Kidney (tissue), 14 donors: ENCODE measurements around the gene BCL2A1. TPM values are rescaled to one million over a fixed set of nuclear protein-coding genes. Genes with fewer than 3 reads are reported as not detected.

Experiments used
- DNase-seq, 5 donors: peaks; one replicate each; pipeline ENCODE4 v3.0.0-alpha.2; 2013 to 2020
- FAIRE-seq: peaks from 2 replicates; lab custom pipeline; 2012; peaks lifted over from hg19 to GRCh38; lab: Jason Lieb, UNC
- H3K27ac ChIP-seq, 2 donors: one replicate each; pipeline ENCODE4 v1.7.0; 2013; ENCODE audit warnings: low read depth in 2 of 2, low read length in 2 of 2, inconsistent platforms in 1 of 2
- H3K27me3 ChIP-seq: one replicate; pipeline ENCODE4 v1.7.1; 2013; ENCODE audit warnings: low read length, inconsistent platforms; ENCODE audit not compliant: control insufficient read depth, insufficient read depth
- H3K36me3 ChIP-seq, 3 donors: one replicate each; pipeline versions ENCODE4 v1.7.0 to v1.7.1; 2013; ENCODE audit warnings: low read length in 3 of 3, control low read depth in 1 of 3, inconsistent platforms in 1 of 3; ENCODE audit not compliant: insufficient read depth in 3 of 3, control insufficient read depth in 2 of 3
- H3K4me1 ChIP-seq, 3 donors: one replicate each; pipeline versions ENCODE4 v1.7.0 to v1.7.1; 2013; ENCODE audit warnings: low read length in 3 of 3, inconsistent platforms in 1 of 3, low read depth in 1 of 3; ENCODE audit not compliant: control insufficient read depth in 2 of 3, insufficient read depth in 2 of 3
- H3K4me3 ChIP-seq, 3 donors: one replicate each; pipeline versions ENCODE4 v1.7.0 to v1.8.1; 2013; ENCODE audit warnings: low read length in 3 of 3, control low read depth in 1 of 3, inconsistent platforms in 1 of 3
- H3K9ac ChIP-seq, 3 donors: one replicate each; pipeline versions ENCODE4 v1.7.0 to v1.7.1; 2013; ENCODE audit warnings: low read length in 3 of 3, control low read depth in 1 of 3, inconsistent platforms in 1 of 3
- H3K9me3 ChIP-seq, 3 donors: one replicate each; pipeline versions ENCODE4 v1.7.0 to v1.7.1; 2013; ENCODE audit warnings: low read length in 3 of 3, control low read depth in 1 of 3, inconsistent platforms in 1 of 3; ENCODE audit not compliant: control insufficient read depth in 2 of 3, insufficient read depth in 1 of 3
- CTCF ChIP-seq: IDR thresholded peaks from 3 replicates; pipeline ENCODE4 v1.5.1; 2012; ENCODE audit warnings: mild to moderate bottlenecking, moderate library complexity, borderline replicate concordance; ENCODE audit not compliant: insufficient read depth; ENCODE audit errors: extremely low read depth
- intact Hi-C: fragments of 100-400 bp; cut with DNase I; formaldehyde crosslinking; loops from one replicate; pipeline ENCODE4 v1.11.1; 2022
- polyA plus RNA-seq: library from polyadenylated mRNA; stranded (reverse); fragments of 350-450 nt; fragmentation: Illumina TruSeq; extraction: RNeasy Lipid Tissue Mini Kit (QIAGEN cat#74804); gene quantifications from one replicate; pipeline ENCODE4 v1.2.3, GENCODE V29; 2014; ENCODE audit warnings: low read depth, low replicate concordance; ENCODE audit not compliant: insufficient read depth
- total RNA-seq: library from RNA; stranded (reverse); fragmentation: NEBNext Ultra II Directional; extraction: Animal tissue kit (Norgen Biotek cat#: 25700); gene quantifications from one replicate; pipeline ENCODE4 v1.2.1, GENCODE V29; 2021
- donor health status: control.
- donor health status: control.
- donor health status: control.
- donor health status: control.
- donor health status: control.
- donor health status: DM: yes; HTN: yes; CAD: no.
- donor health status: Normal renal cell carcinoma (clear cell type).

Gene BCL2A1
- total and polyA plus RNA-seq, 2 donors from 2014 or later: 0.67 to 2.4 TPM

DNA sequence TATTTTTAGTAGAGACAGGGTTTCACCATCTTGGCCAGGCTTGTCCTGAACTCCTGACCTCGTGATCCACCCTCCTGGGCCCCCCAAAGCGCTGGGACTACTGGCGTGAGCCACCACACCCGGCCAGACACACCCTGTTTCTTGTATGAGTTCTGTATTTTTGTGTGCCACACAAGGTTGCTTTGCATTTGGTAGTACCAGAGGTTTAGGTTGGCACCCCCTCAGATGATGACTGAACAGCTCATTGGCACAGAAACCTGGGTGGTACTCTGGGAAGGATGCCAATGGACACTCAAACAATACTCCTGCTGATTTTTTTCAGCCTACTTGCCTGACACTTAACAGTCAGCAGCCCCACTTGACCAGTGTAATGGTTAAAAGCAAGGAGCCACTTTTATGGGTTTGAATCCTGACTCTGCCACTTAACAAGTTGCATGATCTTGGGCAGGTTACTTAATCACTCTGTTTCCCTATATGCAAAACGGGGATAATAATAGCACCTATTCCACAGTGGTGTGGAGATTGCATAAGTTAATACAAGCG is 39.2 kb upstream of the BCL2A1 start:
- no peak for TF ChIP-seq CTCF
- no peaks in the 10 kb centered on the region for H3K9me3 ChIP-seq
- no peaks in the 10 kb centered on the region for H3K27me3 ChIP-seq
- no peak overlapping the region for H3K4me3 ChIP-seq
- DNase-seq (no peak), FAIRE-seq (no peak)
- no peaks in the 10 kb centered on the region for H3K36me3 ChIP-seq
- no peak overlapping the region for H3K27ac ChIP-seq
- H3K4me1 ChIP-seq: no peaks in the 10 kb centered on the region
- intact Hi-C loops: no loop called here
- H3K9ac ChIP-seq: no peak overlapping the region

- Histone ChIP-seq H3K9me3 (no peaks in the 10 kb centered on the region), H3K9ac (no peak overlapping the region), H3K27me3 (no peaks in the 10 kb centered on the region), H3K4me3 (no peak overlapping the region), H3K27ac (no peak overlapping the region), H3K36me3 (no peaks in the 10 kb centered on the region), H3K4me1 (no peaks in the 10 kb centered on the region)
- FAIRE-seq: no peak
- TF ChIP-seq CTCF: no peak
- intact Hi-C loops: no loop called here
- DNase-seq: no peak
Observed at GRCh38 chr15:80007532-80007931, 36.5 kb upstream of the BCL2A1 start.

DNA sequence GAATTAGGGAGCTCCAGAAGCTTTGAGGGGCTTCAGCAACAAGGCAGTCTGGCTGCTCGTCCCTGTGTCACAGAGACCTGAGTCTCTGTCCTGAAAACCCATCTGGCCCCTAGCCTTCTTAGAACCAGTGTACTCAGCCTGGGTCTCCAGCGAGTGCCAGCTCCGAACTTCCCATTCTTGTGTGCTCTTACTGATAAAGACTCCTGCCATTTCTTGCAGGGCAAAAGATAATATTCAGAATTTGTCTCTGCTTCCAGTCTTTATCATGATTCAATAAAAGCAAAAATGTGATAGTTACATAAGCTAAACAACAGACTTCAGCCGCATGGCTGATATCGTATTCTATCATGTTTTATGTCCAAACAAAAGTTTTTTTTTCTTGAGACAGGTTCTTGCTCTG is 36.0 kb upstream of the BCL2A1 start:
- FAIRE-seq: no peak
- H3K27ac ChIP-seq: no peak overlapping the region
- H3K9ac ChIP-seq: no peak overlapping the region
- intact Hi-C loops: no loop called here
- H3K9me3 ChIP-seq: no peaks in the 10 kb centered on the region
- no peak for TF ChIP-seq CTCF
- H3K4me1 ChIP-seq: no peaks in the 10 kb centered on the region
- no peaks in the 10 kb centered on the region for H3K36me3 ChIP-seq
- no peak for DNase-seq
- H3K4me3 ChIP-seq: no peak overlapping the region
- H3K27me3 ChIP-seq: no peaks in the 10 kb centered on the region

DNA sequence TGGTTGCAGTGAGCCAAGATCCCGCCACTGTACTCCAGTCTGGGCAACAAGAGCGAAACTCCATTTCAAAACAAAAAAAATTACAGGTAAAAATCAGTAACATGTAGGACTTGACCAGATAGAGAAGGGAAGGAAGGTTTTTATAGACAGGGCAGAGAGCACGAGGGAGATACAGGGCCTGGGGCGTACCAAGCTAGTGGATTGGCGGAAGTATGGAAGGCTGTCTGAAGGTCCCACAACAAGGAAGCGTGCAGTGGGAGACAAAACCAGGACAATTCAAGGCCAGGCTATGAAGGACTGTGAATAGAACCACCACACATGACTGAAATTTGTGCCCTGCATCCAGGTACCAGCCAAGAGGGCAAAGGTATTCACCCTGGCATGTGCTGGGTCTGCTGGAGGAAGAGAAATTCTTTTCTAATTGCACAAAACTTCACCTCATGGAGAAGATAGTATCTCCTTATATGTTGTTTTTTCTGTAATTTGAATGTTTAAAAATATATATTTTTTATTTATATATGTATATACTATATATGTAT is 33.0 kb upstream of the BCL2A1 start:
- Histone ChIP-seq H3K27ac (no peak overlapping the region), H3K9me3 (no peaks in the 10 kb centered on the region), H3K9ac (no peak overlapping the region), H3K27me3 (no peaks in the 10 kb centered on the region), H3K4me3 (no peak overlapping the region), H3K4me1 (no peaks in the 10 kb centered on the region), H3K36me3 (no peaks in the 10 kb centered on the region)
- intact Hi-C loops: no loop called here
- TF ChIP-seq CTCF: no peak
- DNase-seq (no peak), FAIRE-seq (no peak)
